ENCODE measurements around the gene MVK. TPM values are rescaled to one million over a fixed set of nuclear protein-coding genes. Genes with fewer than 3 reads are reported as not detected.

The MVK gene
- total RNA-seq, 1 donor from 2014 or later, result 11.8 TPM

GRCh38 chr12:109560867-109561710, 12.5 kb upstream of the MVK start:
- no peak for DNase-seq (ENCODE audit: missing footprints)
- intact Hi-C loops (cut with DNase I), result no loop called here
- no peak for ATAC-seq

- no peak for DNase-seq (ENCODE audit: missing footprints)
- no peak for ATAC-seq
- intact Hi-C loops (cut with DNase I), result no loop called here
These were observed 11.9 kb upstream of the MVK start for GRCh38 chr12:109561711-109562030.

GRCh38 chr12:109562871-109563270, 10.7 kb upstream of the MVK start:
- intact Hi-C loops (cut with DNase I), result no loop called here
- ATAC-seq (no peak), DNase-seq (ENCODE audit: missing footprints) (no peak)

GRCh38 chr12:109563291-109564284, 10.0 kb upstream of the MVK start:
- peak; percentile 79 for ATAC-seq
- no peak for DNase-seq (ENCODE audit: missing footprints)
- intact Hi-C loops (cut with DNase I), result no loop called here

GRCh38 chr12:109566424-109566823, 7.2 kb upstream of the MVK start:
- intact Hi-C loops (cut with DNase I), result no loop called here

GRCh38 chr12:109567296-109567695, 6.3 kb upstream of the MVK start:
- no peak for ATAC-seq
- intact Hi-C loops (cut with DNase I), result no loop called here
- DNase-seq (ENCODE audit: missing footprints), result peak; percentile 26

More at GRCh38 chr12:109566424-109566823, 7.2 kb upstream of the MVK start:
- DNase-seq (ENCODE audit: missing footprints) (no peak), ATAC-seq (no peak)

- ATAC-seq (no peak), DNase-seq (ENCODE audit: missing footprints) (peak; percentile 62)
These were observed 5.6 kb upstream of the MVK start for GRCh38 chr12:109567967-109568366.

GRCh38 chr12:109568486-109568885, 5.1 kb upstream of the MVK start:
- DNase-seq (ENCODE audit: missing footprints), result no peak
- no peak for ATAC-seq
- intact Hi-C loops (cut with DNase I), result no loop called here

More at GRCh38 chr12:109567967-109568366, 5.6 kb upstream of the MVK start:
- intact Hi-C loops (cut with DNase I), result no loop called here

GRCh38 chr12:109571773-109572505, 1.7 kb upstream of the MVK start:
- intact Hi-C loops (cut with DNase I), result loop anchor here (5.0 kb wide), 1 partner anchor 55 kb away; no protein-coding TSS in a partner anchor
- ATAC-seq (no peak), DNase-seq (ENCODE audit: missing footprints) (no peak)

GRCh38 chr12:109572506-109572845, 1.1 kb upstream of the MVK start:
- ATAC-seq, result no peak
- intact Hi-C loops (cut with DNase I), result loop anchor here (5.0 kb wide), 1 partner anchor 55 kb away; no protein-coding TSS in a partner anchor
- DNase-seq (ENCODE audit: missing footprints), result no peak

- DNase-seq (ENCODE audit: missing footprints) (no peak), ATAC-seq (no peak)
- intact Hi-C loops (cut with DNase I), result loop anchor here (5.0 kb wide), 1 partner anchor 57 kb away; no protein-coding TSS in a partner anchor
These were observed 285 bp downstream of the MVK start for GRCh38 chr12:109573914-109574244.

GRCh38 chr12:109575683-109576082, 2.1 kb downstream of the MVK start:
- ATAC-seq, result no peak
- intact Hi-C loops (cut with DNase I), result no loop called here
- DNase-seq (ENCODE audit: missing footprints), result no peak

GRCh38 chr12:109577311-109577710, 3.7 kb downstream of the MVK start:
- DNase-seq (ENCODE audit: missing footprints), result no peak
- ATAC-seq, result no peak
- intact Hi-C loops (cut with DNase I), result no loop called here

- intact Hi-C loops (cut with DNase I), result no loop called here
- DNase-seq (ENCODE audit: missing footprints) (no peak), ATAC-seq (no peak)
These were observed 4.8 kb downstream of the MVK start for GRCh38 chr12:109578330-109578927.

GRCh38 chr12:109579639-109580038, 6.0 kb downstream of the MVK start:
- intact Hi-C loops (cut with DNase I), result no loop called here
- no peak for DNase-seq (ENCODE audit: missing footprints)
- no peak for ATAC-seq

GRCh38 chr12:109580272-109580671, 6.7 kb downstream of the MVK start:
- ATAC-seq, result no peak
- intact Hi-C loops (cut with DNase I), result no loop called here
- DNase-seq (ENCODE audit: missing footprints), result no peak

- ATAC-seq (no peak), DNase-seq (ENCODE audit: missing footprints) (no peak)
- intact Hi-C loops (cut with DNase I), result no loop called here
These were observed 7.2 kb downstream of the MVK start for GRCh38 chr12:109580684-109581333.

GRCh38 chr12:109581334-109581691, 7.7 kb downstream of the MVK start:
- ATAC-seq (no peak), DNase-seq (ENCODE audit: missing footprints) (no peak)
- intact Hi-C loops (cut with DNase I), result no loop called here
